Uterus (tissue), 2 donors: Measurements from ENCODE around the gene ATP8B3.

Source experiments
- POLR2A ChIP-seq, 2 donors: fragments of 450-650 bp; IDR thresholded peaks; one replicate each; pipeline ENCODE4 v1.6.1; 2016; ENCODE audit warnings: antibody characterized with exemption in 2 of 2, mild to moderate bottlenecking in 1 of 2, moderate library complexity in 1 of 2
- TF ChIP-seq, protein P1 (sequence below), 4 experiments: fragments of 200-600 bp in 2 of 4; fragments of 450-650 bp in 2 of 4; sonication (generic) in 2 of 4; IDR thresholded peaks; one replicate each; pipeline ENCODE4 v1.5.1; 2016 to 2019; ENCODE audit warnings: antibody characterized with exemption in 4 of 4, mild to moderate bottlenecking in 2 of 4, moderate library complexity in 1 of 4

DNA sequence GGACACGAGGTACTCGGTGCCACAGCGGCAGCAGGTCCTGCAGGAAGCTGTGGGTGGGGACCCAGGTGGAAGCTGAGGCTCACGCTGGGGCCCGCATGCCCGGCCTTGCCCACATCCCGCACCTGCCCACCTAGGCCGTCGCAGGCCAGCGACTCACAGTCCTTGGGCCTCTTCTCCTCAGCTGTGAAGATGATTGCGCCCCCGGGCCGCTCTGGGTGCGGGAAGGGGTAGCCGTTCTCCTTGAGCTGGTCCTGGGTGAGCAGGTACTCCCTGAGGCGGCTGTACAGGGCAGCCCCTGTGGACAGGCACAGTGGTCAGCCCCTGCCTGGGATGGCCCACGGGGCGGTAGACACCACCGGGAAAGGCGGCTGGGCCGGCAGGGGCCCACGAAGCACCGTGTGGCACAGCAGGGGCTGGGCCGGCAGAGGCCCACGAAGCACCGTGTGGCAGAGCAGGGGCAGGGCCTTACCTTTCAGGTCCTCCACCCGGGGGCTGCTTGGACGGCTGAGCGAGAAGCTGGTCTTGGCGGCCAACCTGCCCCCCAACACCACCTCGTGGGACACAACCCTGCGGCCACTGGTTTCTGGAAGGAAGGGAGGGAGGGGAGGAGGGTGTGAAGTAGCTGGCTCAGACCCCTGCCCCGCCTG is 6.6 kb upstream of the ATP8B3 start:
- TF ChIP-seq, protein P1, sequence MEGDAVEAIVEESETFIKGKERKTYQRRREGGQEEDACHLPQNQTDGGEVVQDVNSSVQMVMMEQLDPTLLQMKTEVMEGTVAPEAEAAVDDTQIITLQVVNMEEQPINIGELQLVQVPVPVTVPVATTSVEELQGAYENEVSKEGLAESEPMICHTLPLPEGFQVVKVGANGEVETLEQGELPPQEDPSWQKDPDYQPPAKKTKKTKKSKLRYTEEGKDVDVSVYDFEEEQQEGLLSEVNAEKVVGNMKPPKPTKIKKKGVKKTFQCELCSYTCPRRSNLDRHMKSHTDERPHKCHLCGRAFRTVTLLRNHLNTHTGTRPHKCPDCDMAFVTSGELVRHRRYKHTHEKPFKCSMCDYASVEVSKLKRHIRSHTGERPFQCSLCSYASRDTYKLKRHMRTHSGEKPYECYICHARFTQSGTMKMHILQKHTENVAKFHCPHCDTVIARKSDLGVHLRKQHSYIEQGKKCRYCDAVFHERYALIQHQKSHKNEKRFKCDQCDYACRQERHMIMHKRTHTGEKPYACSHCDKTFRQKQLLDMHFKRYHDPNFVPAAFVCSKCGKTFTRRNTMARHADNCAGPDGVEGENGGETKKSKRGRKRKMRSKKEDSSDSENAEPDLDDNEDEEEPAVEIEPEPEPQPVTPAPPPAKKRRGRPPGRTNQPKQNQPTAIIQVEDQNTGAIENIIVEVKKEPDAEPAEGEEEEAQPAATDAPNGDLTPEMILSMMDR (IDR thresholded peaks at IDR 0.05) = no peak
- TF ChIP-seq POLR2A (IDR thresholded peaks at IDR 0.05) = no peak
